ENCODE measurements around the gene PRKAB1. TPM values are rescaled to one million over a fixed set of nuclear protein-coding genes. Genes with fewer than 3 reads are reported as not detected.

PRKAB1 gene
- total RNA-seq, 2 donors from 2014 or later: 28.8 to 32.0 TPM

- Histone ChIP-seq H3K27me3 (ENCODE audit: control insufficient read depth, insufficient read depth, low read length, poor library complexity, severe bottlenecking) (no peaks in the 10 kb centered on the region), H3K36me3 (ENCODE audit: control insufficient read depth, insufficient read depth, low read length) (peaks cover 92% of the 10 kb centered on the region), H3K27ac (ENCODE audit: low read depth, low read length) (no peak overlapping the region), H3K9ac (ENCODE audit: extremely low read depth, low read length, poor library complexity, severe bottlenecking) (no peak overlapping the region), H3K9me3 (ENCODE audit: control insufficient read depth, low read length) (no peaks in the 10 kb centered on the region), H3K4me3 (ENCODE audit: low read length) (no peak overlapping the region), H3K4me1 (ENCODE audit: control insufficient read depth, insufficient read depth, low read length) (no peaks in the 10 kb centered on the region)
- 82 to 85% methylated on average over 5 of the region's 5 CpGs for WGBS, 2 experiments (ENCODE audit: insufficient coverage in 1 of 2, insufficient read length in 1 of 2)
- Mint-ChIP-seq H3K4me1 (peaks cover 18% of the 10 kb centered on the region), H3K27me3 (ENCODE audit: insufficient read depth) (no peaks in the 10 kb centered on the region), H3K9me3 (no peaks in the 10 kb centered on the region), H3K27ac (no peak overlapping the region), H3K4me3 (no peak overlapping the region), H3K36me3 (ENCODE audit: low read depth) (peaks cover 80% of the 10 kb centered on the region)
- TF ChIP-seq, protein P1, sequence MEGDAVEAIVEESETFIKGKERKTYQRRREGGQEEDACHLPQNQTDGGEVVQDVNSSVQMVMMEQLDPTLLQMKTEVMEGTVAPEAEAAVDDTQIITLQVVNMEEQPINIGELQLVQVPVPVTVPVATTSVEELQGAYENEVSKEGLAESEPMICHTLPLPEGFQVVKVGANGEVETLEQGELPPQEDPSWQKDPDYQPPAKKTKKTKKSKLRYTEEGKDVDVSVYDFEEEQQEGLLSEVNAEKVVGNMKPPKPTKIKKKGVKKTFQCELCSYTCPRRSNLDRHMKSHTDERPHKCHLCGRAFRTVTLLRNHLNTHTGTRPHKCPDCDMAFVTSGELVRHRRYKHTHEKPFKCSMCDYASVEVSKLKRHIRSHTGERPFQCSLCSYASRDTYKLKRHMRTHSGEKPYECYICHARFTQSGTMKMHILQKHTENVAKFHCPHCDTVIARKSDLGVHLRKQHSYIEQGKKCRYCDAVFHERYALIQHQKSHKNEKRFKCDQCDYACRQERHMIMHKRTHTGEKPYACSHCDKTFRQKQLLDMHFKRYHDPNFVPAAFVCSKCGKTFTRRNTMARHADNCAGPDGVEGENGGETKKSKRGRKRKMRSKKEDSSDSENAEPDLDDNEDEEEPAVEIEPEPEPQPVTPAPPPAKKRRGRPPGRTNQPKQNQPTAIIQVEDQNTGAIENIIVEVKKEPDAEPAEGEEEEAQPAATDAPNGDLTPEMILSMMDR (conservative IDR thresholded peaks at IDR 0.05): no peak
- peak; percentile 85 for DNase-seq
Observed at GRCh38 chr12:119679081-119679480, 11.1 kb downstream of the PRKAB1 start.

- no peak overlapping the region for H3K4me3 Mint-ChIP-seq
- H3K4me3 ChIP-seq (ENCODE audit: low read length): no peak overlapping the region
- H3K27me3 Mint-ChIP-seq (ENCODE audit: insufficient read depth): no peaks in the 10 kb centered on the region
- H3K36me3 Mint-ChIP-seq (ENCODE audit: low read depth): peaks cover 76% of the 10 kb centered on the region
- TF ChIP-seq, protein P1 (conservative IDR thresholded peaks at IDR 0.05): no peak
- H3K9me3 Mint-ChIP-seq: no peaks in the 10 kb centered on the region
- no peaks in the 10 kb centered on the region for H3K4me1 ChIP-seq (ENCODE audit: control insufficient read depth, insufficient read depth, low read length)
- WGBS, 2 experiments (ENCODE audit: insufficient coverage in 1 of 2, insufficient read length in 1 of 2): 92 to 94% methylated on average over 9 to 10 of the region's 10 CpGs
- H3K36me3 ChIP-seq (ENCODE audit: control insufficient read depth, insufficient read depth, low read length): peaks cover 88% of the 10 kb centered on the region
- DNase-seq: peak; percentile 48
- no peak overlapping the region for H3K27ac ChIP-seq (ENCODE audit: low read depth, low read length)
- no peak overlapping the region for H3K9ac ChIP-seq (ENCODE audit: extremely low read depth, low read length, poor library complexity, severe bottlenecking)
- peaks cover 18% of the 10 kb centered on the region for H3K4me1 Mint-ChIP-seq
- H3K27me3 ChIP-seq (ENCODE audit: control insufficient read depth, insufficient read depth, low read length, poor library complexity, severe bottlenecking): no peaks in the 10 kb centered on the region
- H3K9me3 ChIP-seq (ENCODE audit: control insufficient read depth, low read length): no peaks in the 10 kb centered on the region
- H3K27ac Mint-ChIP-seq: no peak overlapping the region
Observed at GRCh38 chr12:119679490-119679889, 11.6 kb downstream of the PRKAB1 start.

DNA sequence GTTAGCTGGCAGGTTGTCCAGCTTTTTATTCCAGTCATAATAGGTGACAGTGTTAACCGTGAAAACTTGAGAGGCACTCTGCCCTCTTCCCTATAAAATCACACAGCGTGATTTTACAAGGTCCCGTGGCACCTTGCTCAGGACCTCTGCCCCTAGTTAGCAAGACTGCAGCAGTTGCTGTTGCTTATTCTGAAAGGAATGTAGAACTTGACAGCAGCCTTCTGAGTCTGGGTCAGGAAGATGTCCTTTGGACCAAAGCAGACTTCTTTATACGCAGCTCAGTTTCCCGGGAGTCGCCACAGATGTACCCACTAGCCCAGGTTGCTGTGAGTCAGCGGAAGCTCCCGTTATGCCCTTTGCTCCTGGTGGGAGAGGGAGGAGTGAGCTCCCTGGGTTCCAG, 13.2 kb downstream of the PRKAB1 start:
- Histone ChIP-seq H3K4me1 (ENCODE audit: control insufficient read depth, insufficient read depth, low read length) (no peaks in the 10 kb centered on the region), H3K27ac (ENCODE audit: low read depth, low read length) (no peak overlapping the region), H3K9ac (ENCODE audit: extremely low read depth, low read length, poor library complexity, severe bottlenecking) (no peak overlapping the region), H3K9me3 (ENCODE audit: control insufficient read depth, low read length) (no peaks in the 10 kb centered on the region), H3K36me3 (ENCODE audit: control insufficient read depth, insufficient read depth, low read length) (peaks cover 76% of the 10 kb centered on the region), H3K27me3 (ENCODE audit: control insufficient read depth, insufficient read depth, low read length, poor library complexity, severe bottlenecking) (no peaks in the 10 kb centered on the region), H3K4me3 (ENCODE audit: low read length) (no peak overlapping the region)
- no peak for DNase-seq
- Mint-ChIP-seq H3K27ac (no peak overlapping the region), H3K4me3 (no peak overlapping the region), H3K4me1 (peaks cover 18% of the 10 kb centered on the region), H3K36me3 (ENCODE audit: low read depth) (peaks cover 68% of the 10 kb centered on the region), H3K9me3 (no peaks in the 10 kb centered on the region), H3K27me3 (ENCODE audit: insufficient read depth) (no peaks in the 10 kb centered on the region)
- 95 to 100% methylated on average over 2 to 8 of the region's 8 CpGs for WGBS, 2 experiments (ENCODE audit: insufficient coverage in 1 of 2, insufficient read length in 1 of 2)
- TF ChIP-seq, protein P1 (conservative IDR thresholded peaks at IDR 0.05): no peak
